ENCODE data around the gene RDM1. TPM values are rescaled to one million over a fixed set of nuclear protein-coding genes. Genes with fewer than 3 reads are reported as not detected.
A peak's percentile ranks its signal among the peaks of the same experiment; 100 is the strongest.
"Not testable (repeated sequence)": the region's sequence is repeated elsewhere in the genome, so short reads cannot be mapped to it uniquely, and the experiment has no call there.

The RDM1 gene
- total and polyA plus RNA-seq, 8 donors = 0.31 TPM; not detected in 7

- Histone ChIP-seq H3K27me3 (no peaks in the 10 kb centered on the region), H3K4me1 (no peaks in the 10 kb centered on the region), H3K4me3 (no peak overlapping the region), H3K27ac (no peak overlapping the region), H3K9me3 (no peaks in the 10 kb centered on the region), H3K36me3 (no peaks in the 10 kb centered on the region)
- DNase-seq (no peak), FAIRE-seq (no peak), ATAC-seq (no peak)
- TF ChIP-seq, protein P1, sequence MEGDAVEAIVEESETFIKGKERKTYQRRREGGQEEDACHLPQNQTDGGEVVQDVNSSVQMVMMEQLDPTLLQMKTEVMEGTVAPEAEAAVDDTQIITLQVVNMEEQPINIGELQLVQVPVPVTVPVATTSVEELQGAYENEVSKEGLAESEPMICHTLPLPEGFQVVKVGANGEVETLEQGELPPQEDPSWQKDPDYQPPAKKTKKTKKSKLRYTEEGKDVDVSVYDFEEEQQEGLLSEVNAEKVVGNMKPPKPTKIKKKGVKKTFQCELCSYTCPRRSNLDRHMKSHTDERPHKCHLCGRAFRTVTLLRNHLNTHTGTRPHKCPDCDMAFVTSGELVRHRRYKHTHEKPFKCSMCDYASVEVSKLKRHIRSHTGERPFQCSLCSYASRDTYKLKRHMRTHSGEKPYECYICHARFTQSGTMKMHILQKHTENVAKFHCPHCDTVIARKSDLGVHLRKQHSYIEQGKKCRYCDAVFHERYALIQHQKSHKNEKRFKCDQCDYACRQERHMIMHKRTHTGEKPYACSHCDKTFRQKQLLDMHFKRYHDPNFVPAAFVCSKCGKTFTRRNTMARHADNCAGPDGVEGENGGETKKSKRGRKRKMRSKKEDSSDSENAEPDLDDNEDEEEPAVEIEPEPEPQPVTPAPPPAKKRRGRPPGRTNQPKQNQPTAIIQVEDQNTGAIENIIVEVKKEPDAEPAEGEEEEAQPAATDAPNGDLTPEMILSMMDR (IDR thresholded peaks at IDR 0.05) = no peak
- intact Hi-C loops (cut with DNase I) = no loop called here
- 84 to 86% methylated on average over 9 of the region's 9 CpGs for WGBS, 2 donors
These were observed 28.9 kb downstream of the RDM1 start for GRCh38 chr17:35901631-35902175.

- WGBS, 2 donors = 58 to 64% methylated on average over 11 of the region's 11 CpGs
These were observed 29.7 kb downstream of the RDM1 start for GRCh38 chr17:35900708-35901480.

GRCh38 chr17:35900280-35900679 is 30.3 kb downstream of the RDM1 start:
- TF ChIP-seq, protein P1 (IDR thresholded peaks at IDR 0.05) = no peak
- Histone ChIP-seq H3K4me3 (no peak overlapping the region), H3K4me1 (no peaks in the 10 kb centered on the region), H3K9me3 (no peaks in the 10 kb centered on the region), H3K36me3 (no peaks in the 10 kb centered on the region), H3K27ac (no peak overlapping the region), H3K27me3 (no peaks in the 10 kb centered on the region)
- ATAC-seq (no peak), FAIRE-seq (no peak), DNase-seq (no peak)
- intact Hi-C loops (cut with DNase I) = no loop called here
- 72 to 76% methylated on average over 5 of the region's 5 CpGs for WGBS, 2 donors

More at GRCh38 chr17:35900708-35901480, 29.7 kb downstream of the RDM1 start:
- intact Hi-C loops (cut with DNase I) = no loop called here
- no peak overlapping the region for H3K27ac ChIP-seq
- DNase-seq = no peak
- TF ChIP-seq, protein P1 (IDR thresholded peaks at IDR 0.05) = no peak
- no peaks in the 10 kb centered on the region for H3K36me3 ChIP-seq
- FAIRE-seq = no peak
- no peak for ATAC-seq
- H3K27me3 ChIP-seq = no peaks in the 10 kb centered on the region
- no peaks in the 10 kb centered on the region for H3K9me3 ChIP-seq
- no peak overlapping the region for H3K4me3 ChIP-seq
- no peaks in the 10 kb centered on the region for H3K4me1 ChIP-seq

DNA sequence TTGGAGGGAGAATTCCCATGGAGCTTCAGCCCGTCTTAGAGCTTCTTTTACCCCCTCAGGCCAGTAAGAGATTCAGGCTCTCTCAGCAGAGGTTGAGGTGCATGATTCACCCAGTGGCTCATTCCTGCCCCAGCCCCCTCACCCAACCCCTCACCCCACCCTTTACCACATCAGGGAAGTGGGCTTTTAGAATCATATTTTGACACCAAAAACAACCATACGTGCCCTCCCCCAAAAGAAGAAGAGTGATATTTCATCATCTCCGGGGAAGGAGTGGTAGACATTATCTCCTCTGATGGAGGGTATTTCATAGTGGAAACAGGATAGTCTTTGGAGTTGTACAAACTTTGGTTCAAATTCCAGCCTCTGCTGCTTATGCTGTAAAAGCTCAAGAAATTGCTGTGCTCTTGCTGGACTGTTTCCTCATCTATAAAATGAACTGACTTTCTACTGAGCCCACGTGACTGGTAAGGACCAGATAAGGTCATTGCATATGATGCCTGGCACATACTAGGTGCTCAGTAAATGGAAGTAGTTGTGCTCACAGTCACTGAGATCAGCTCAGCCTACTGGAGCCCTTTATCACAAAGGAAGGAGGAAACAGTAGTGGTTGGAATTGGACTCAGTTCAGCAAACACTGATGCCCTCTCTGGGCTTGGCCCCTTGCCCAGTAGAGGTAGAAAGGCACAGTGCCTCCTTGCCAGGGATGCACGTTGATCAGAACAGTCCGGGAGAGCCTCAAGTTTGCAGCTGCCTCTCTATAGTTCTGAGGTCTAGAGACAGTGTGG is 32.1 kb downstream of the RDM1 start:
- H3K27ac ChIP-seq = no peak overlapping the region
- no peaks in the 10 kb centered on the region for H3K9me3 ChIP-seq
- peak; percentile 48 to 79 (median 69) for DNase-seq
- 39 to 45% methylated on average over 6 of the region's 6 CpGs for WGBS, 2 donors
- TF ChIP-seq, protein P1 (IDR thresholded peaks at IDR 0.05) = no peak
- H3K36me3 ChIP-seq = no peaks in the 10 kb centered on the region
- ATAC-seq = peak; percentile 77 to 91 (median 87)
- H3K4me3 ChIP-seq = no peak overlapping the region
- no peak for FAIRE-seq
- H3K27me3 ChIP-seq = no peaks in the 10 kb centered on the region
- intact Hi-C loops (cut with DNase I) = no loop called here
- no peaks in the 10 kb centered on the region for H3K4me1 ChIP-seq

DNA sequence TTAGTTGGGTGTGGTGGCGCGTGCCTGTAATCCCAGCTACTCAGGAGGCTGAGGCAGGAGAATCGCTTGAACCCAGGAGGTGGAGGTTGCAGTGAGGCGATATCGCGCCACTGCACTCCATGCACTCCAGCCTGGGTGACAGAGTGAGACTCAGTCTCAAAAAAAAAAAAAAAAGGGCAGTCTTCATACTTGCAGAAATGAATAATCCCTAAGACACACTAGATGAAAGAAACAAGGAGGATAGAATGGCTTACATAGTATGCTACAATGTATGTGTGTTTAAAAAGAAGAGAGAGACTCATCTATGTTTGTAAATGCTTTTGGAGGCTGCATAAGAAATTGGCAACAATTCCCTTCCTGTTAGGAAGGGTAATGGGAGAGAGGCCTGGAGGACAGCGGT is 32.8 kb downstream of the RDM1 start:
- H3K36me3 ChIP-seq; H3K27me3 ChIP-seq; DNase-seq; FAIRE-seq; ATAC-seq; H3K9me3 ChIP-seq; H3K4me1 ChIP-seq; H3K27ac ChIP-seq; H3K4me3 ChIP-seq; intact Hi-C loops (cut with DNase I): not testable (repeated sequence)
- WGBS, 2 donors = 96 to 99% methylated on average over 7 of the region's 7 CpGs

All from pancreas (tissue), 10 donors.